ENCODE results near the gene FRMPD1.
"Not testable (repeated sequence)": the region's sequence is repeated elsewhere in the genome, so short reads cannot be mapped to it uniquely, and the experiment has no call there.

The FRMPD1 gene

DNA sequence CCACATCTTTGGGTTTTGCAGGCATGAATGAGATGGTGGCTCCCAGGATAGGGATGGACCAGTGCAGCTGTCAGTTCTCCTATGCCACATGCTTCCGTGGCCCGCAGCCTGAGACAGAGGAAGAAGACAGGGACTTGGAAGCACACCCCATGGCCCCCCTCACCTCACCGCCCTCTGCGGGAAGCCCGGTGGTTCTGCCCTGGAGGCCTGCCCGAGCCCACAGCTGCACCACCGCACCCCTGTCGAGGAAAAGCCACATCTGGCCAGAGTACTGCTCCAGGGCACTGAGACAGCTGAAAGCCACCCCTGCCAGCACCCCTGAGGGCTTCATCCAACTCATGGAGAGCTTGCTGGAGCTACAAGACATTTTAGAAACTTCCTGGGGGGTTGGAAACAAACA lies 95.2 kb downstream of the FRMPD1 start:
- no peak for DNase-seq

DNA sequence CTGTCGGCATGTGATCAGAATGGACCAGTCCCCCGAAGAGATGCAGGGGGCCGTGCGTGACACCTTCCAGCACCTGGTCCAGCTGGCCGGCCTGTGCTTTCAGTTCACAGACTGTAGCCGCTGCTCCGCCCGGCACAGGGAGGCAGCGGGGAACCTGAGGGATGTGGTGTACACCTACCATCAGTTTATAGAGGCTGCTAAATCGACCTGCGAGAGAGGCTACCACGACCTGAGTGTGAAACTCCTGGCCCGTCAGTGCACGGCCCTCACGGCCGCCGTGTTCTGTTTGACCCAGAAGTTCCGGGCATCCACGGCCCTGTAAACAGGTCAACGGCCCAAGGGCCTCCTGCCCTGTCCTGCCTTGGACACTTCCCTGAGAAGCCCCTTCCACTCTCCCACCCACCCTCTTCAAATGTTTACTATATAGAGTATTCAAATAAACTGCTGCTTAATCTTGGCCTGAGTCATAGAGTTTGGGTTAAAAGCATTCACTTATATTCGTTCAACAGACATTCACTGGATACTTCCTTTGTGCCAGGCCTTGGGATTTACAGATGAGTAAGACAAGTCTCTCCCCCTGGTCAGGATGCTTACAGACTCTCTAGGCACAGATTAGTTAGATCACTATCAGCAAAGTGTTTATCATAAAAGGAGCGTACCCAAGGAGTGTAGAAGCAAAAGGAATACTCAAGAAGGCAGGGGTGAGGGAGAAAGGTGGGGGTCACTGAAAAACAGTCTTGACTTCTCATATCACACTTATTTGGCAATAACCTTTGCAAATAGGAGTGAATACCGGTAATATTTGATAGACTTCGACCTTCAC lies 95.9 kb downstream of the FRMPD1 start:
- peak; percentile 25 for DNase-seq

DNA sequence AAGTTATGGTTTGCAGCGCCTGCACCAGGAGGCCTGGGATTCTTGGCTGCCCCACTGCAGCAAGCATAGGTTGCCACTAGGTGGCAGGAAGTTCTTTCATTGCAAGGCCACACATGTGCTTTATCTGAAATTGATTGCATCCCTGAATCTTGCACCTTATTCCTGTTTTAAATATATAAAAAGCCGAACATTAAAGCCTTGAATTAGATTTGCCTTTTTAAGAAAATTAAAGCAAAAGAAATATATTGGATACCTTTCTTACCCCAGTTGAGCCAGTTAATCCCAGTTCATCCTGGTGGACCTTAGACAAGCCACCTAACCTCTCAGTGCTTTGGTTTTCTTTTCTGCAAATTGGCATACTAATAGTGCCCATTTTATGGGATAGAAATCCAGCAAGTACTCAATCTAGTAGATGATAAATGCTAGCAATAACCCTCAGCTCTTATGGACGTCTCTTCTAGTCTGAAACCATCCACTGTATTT lies 96.6 kb downstream of the FRMPD1 start:
- peak; percentile 50 for DNase-seq

DNA sequence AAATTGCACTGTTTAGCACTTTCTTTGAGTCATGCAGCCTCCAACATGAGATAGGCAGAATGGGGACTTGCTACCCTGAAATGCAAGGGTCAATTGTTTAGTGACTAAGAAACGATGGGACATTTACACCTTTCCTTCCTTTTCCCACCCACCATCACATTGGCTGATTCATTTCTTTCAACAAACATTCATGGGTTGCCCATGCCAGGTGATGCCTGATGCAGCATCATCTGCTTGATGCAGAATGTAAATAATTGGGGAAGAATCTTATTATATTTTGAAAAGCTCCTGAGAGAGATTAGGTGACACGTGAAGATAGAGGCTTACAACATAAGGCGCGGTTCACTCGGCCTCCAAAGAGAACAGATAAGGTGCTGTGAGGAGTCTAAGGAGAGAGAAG lies 98.4 kb downstream of the FRMPD1 start:
- DNase-seq: no peak

DNA sequence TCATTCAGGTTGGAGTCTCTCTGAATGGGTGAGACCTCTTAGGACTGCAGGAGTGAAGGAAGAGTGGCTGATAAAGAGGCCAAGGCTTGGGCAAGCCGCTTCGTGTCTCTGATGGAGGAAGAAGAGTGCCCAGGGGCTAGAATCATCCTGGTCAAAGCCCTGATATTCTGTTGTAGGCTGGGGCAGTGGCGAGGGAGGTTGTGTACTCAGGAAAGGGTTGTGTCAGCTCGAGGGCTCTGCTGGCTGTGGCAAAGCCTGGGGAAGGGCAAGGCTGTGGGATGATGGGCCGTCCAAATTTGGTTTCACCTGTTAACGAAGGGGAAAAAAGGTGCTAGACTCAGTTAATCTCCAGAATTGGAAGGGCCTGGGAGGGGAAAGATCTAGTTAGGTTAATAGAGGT lies 100.4 kb downstream of the FRMPD1 start:
- DNase-seq: no peak

DNA sequence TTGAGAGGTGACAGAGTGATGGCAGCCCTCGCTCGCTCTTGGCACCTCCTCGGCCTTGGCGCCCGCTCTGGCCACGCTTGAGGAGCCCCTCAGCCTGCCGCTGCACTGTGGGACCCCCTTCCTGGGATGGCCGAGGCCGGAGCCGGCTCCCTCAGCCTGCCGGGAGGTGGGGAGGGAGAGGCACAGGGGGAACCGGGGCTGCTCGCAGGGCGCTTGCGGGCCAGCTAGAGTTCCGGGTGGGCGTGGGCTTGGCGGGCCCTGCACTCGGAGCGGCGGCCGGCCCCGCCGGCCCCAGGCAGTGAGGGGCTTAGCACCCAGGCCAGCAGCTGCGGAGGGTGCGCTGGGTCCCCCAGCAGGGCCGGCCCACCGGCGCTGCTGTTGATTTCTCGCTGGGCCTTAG lies 101.0 kb downstream of the FRMPD1 start:
- DNase-seq: not testable (repeated sequence)

DNA sequence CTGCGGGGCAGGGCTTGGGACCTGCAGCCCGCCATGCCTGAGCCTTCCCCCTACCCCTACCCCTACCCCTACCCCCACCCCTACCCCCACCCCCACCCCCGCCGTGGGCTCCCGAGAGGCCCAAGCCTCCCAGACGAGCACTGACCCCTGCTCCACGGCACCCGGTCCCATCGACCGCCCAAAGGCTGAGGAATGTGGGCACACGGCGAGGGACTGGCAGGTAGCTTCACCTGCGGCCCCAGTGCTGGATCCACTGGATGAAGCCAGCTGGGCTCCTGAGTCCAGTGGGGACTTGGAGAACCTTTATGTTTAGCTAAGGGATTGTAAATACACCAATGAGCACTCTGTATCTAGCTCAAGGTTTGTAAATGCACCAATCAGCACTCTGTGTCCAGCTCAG lies 101.4 kb downstream of the FRMPD1 start:
- DNase-seq: not testable (repeated sequence)

DNA sequence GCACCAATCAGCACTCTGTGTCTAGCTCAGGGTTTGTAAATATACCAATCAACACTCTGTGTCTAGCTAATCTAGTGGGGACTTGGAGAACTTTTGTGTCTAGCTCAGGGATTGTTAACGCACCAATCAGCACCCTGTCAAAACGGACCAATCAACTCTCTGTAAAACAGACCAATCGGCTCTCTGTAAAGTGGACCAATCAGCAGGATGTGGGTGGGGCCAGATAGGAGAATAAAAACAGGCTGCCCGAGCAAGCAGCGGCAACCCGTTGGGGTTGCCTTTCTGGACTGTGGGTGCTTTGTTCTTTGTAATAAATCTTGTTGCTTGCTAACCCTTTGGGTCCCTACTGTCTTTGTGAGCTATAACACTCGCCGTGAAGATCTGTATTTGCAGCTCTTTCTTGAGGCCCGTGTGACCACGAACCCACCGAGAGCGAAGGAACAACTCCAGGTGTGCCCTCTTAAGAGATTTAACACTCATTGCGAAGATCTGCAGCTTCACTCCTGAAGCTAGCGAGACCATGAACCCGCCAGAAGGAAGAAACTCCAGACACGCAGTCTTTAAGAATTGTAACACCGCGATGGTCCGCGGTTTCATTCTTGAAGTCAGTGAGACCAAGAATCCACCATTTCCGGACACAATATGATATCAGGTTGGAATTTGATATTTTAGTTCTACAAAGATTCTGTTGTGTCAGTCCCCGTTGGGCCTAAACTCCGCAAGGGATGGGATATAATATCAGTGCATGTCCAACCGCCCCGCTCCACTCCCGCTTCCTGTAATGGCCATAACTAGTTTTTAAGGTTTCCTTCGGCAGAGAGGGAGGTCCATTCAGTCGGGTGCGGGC lies 102.1 kb downstream of the FRMPD1 start:
- no peak for DNase-seq

DNA sequence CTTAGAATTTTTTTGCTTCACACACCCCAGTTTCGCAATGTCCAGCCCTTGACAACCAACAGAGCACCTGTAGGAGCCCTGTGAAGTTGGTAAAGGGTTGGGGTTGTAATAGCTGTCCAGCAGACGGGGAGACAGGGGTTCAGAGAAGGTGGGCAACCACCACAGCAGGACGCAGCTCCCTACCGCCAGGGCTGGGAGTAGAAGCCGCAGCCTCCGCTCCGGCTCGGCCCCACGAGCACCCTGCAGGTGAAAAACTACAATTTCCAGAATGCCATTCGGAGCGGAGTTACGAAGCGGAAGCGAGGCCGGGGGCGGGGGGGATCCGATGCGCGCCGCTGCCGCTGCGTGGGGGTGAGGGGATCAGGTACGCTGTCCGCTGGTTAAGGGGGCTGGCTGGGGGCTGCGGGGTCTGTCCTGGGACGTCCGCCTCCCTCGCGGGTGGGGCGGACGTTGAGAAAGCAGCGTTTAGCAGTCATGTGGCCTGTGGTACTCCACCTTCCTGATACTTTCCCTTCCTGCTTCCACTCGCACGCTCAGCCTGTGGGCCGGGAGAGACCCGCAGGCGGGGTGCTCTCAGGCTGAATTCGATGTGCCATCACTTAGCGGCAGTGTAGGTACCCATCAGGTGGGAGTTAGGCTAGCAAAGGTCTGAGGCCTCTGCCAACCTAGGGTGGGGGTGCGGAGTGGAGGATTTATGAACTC lies 102.9 kb downstream of the FRMPD1 start, which contains the start of gene TRMT10B:
Gene TRMT10B, plus strand, starts transcription at position 317 of the 702 bp plus-strand sequence. CDS start 8,127 bp downstream, outside the sequence.
- peak; percentile 68 for DNase-seq

DNA sequence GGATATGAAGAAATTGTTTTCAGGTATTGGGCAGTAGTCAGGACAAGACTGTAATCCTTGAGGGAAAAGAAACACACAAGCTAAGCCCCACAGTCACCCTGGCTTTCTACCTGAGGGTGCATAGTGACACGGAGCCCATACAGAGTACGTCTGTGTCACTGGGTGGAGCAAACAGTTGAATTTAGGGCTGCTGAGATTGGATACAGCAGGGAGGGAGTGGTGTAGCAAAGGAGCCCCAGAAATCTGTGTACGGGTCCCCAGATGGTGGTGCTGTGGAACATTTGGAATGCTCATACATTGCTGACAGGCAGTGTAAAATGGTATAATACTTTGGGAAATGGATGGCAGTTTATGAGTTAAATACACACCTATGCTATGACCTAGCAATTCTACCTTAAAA lies 108.0 kb downstream of the FRMPD1 start:
- no peak for DNase-seq

DNA sequence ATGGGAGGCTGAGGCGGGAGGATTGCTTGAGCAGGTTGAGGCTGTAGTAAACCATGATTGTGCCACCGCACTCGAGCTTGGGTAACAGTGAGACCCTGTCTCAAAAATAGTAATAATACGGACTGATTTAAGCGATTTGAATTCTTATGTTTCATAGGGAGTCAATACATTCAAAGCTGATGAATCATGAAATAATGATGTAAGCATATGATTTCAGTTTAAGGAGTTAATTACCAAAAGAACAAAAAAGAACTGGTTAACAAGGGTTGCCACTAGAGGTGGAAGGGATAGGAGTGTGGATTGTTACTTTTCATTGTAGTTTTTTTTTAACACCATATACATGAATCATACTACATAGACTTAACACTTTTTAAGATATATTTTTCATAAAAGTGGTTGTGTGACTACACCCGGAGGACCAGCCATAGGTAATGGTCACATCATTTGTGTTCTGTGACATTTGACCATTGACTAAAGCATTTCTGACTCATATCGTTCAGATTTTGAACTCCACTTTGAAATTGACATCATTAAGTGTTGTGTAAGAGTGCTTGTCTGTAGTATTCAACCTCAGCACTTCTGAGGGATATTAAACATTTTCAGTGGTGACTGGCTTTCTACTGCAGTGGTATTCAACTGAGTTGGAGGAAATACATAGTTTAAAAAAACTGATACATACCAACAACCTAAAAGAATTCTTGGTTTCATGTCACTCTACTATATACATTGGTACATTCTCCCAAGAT lies 109.8 kb downstream of the FRMPD1 start:
- peak; percentile 64 for DNase-seq

DNA sequence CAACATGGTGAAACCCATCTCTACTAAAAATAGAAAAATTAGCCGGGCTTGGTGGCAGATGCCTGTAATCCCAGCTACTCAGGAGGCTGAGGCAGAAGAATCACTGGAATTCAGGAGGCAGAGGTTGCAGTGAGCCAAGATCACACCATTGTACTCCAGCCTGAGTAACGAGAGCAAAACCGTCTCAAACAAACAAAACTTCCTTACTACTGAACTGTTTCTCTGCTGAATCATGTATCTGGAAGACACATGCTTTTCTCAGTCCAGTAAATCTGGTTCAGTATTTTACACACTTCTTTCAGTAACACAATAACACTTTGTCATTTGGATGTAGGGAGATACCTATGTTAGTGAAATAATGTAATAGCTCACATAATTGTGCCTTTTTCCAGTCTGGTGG lies 110.8 kb downstream of the FRMPD1 start:
- peak; percentile 53 for DNase-seq

DNA sequence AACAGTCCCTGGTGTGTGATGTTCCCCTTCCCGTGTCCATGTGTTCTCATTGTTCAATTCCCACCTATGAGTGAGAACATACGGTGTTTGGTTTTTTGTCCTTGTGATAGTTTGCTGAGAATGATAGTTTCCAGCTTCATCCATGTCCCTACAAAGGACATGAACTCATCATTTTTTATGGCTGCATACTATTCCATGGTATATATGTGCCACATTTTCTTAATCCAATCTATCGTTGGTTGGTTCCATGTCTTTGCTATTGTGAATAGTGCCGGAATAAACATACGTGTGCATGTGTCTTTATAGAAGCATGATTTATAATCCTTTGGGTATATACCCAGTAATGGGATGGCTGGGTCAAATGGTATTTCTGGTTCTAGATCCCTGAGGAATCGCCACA lies 114.5 kb downstream of the FRMPD1 start:
- not testable (repeated sequence) for DNase-seq

DNA sequence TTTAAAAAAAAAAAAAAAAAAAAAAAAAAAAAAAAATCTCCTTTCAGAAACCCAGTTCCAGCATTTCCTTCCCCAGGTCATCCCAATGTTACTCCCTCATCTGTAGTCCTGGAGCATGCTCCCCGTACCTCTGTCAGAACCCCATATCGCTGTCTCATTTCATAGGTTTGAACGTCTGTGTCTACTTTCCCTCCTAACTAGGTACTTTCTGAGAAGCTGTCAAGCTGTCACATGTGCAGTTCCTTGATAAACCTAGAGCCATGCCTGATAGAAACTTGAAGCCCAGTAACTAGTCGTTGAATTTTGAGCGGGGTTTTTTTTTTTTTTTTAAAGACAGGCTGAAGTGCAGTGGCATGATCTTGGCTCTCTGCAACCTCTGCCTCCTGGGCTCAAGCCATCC lies 118.6 kb downstream of the FRMPD1 start:
- DNase-seq: no peak

DNA sequence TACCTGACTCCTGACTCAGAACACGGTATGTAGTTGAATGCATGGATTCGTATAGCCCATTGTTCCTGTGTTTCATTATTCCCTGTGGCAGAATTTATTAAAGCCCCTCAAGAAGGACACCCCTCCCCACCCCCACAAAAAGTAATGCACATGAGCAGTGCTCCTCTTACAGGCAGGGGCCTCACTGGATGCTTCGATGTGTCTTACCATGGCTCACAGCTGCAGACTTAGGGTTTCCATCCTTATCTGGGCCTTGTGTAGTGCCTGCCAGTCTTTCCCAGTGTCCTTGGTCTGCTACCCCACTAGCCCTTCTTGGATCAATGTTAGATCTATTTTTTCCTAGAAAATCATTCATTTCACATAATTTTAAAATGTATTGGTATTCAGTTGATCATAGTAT lies 119.2 kb downstream of the FRMPD1 start:
- no peak for DNase-seq

DNA sequence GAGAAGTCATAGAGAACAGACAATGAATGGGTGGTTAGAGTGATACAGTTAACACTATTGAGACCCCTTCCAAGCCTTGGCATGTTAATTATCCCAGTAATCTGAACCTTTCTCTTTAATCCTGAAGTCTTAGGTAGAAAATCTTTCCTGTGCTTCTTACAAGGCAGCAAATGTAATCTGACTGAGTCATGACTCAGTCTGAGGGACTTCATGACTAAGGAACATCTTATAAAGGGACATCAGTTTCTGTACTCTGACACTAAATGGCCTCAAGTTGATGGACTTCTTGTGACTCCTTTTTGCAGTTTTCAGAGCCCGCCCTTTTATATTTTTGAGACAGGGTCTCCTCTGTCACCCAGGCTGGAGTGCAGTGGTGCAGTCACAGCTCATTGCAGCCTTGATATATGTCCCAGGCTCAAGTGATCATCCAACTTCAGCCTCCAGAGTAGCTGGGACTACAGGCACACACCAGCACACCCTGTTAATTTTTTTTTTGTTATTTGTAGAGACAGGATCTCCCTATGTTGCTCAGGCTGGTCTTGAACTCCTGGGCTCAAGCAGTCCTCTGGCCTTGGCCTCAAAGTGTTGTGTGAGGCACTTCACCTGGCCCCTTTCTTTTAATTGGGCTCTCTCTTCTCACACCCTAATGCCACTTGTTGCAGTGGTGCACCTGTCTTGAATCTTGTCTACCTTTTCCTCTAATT lies 124.6 kb downstream of the FRMPD1 start:
- DNase-seq: no peak

DNA sequence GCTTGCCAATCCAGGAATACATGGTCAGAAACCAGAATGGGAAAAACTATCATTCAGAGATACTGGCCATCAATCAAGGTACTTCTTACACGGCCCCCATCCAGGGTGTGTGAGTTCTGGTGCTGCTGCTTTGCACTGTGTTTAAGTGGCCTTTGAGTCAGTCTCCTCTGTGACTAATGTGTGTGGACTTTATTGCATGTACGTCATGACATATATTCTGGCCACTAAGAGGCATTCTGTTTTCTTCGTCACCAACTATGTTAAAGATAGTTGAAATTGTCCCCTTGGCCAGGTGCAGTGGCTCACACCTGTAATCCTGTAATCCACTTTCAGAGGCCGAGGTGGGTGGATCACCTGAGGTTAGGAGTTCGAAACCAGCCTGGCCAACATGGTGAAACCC lies 125.6 kb downstream of the FRMPD1 start:
- peak; percentile 16 for DNase-seq

DNA sequence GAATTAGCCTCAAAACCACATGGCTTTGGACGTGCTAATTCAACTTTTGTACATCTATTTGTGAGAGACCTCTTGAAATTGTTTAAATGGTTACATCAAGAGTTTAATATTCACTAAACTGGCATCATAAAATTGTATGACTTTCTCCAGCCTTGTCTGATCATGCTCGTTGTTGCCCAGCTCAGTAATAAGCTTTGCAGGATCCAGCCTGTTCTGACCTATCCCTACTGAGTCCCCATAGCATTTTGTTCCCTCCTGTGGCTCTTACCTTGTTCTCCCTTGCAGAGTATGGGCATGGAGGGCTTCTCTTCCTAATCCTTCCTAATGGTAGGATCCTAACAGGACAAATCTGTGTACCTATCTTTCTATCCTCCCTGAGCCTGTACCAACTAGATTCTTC lies 127.8 kb downstream of the FRMPD1 start:
- DNase-seq: no peak

DNA sequence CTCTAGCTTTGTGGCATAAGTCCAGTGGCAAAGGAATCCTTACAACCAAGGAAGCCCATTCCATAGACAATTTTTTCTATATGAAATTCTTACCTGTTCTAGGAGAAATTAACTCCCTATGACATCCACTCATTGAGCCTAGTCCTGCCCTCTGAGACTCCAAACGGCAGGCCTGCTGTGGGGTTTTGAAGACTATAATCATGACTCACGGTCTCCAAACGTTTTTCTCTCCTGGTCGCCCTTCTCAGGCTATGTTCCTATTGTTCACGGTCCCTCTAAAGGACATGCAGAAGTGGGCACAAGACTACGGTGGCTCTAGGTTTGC lies 133.5 kb downstream of the FRMPD1 start:
- DNase-seq: no peak

DNA sequence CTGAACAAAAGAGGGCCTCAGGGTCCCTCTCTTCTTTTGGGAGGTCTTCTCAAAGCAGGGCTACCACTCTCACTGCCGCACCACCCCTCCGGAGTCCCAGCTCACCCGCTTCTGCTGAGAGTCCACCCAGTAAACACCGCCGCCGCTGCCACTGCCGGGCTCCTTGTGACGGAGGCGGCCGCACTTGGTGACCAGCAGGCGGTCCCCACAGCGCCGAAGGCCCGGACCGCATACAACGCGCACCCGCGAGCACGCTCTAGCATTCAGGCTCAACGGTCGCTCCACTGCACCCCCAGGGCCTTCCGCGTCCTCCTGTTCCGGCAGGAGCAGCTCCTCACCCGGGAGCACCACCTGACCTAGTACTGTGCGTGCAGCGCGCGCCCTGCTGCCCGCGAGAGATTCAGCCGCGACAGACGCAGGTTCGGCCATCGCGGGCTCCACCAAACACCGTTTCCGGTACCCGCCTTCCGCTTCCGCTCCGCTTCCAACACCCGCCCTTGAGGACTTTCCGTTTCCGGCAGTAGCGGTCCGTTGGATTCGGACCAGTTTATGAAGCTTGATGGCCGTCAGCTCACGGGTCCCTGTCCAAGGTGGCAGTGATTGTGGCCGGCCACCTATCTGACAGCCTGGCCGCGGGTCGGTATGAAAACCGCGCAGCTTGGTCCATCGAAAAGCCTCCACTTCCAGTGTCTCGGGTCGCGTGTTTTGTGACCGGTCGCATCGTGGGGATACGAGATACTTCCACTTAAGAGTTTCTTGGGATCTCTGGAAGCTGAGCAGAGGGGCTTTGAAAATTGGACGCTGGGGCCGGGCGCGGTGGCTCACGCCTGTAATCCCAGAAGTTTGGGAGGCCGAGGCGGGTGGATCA lies 134.1 kb downstream of the FRMPD1 start, which contains the start of gene EXOSC3:
Gene EXOSC3, minus strand, starts transcription at position 449 of the 868 bp plus-strand sequence. Its CDS starts 20 bp downstream, at position 429.
- DNase-seq: peak; percentile 87

DNA sequence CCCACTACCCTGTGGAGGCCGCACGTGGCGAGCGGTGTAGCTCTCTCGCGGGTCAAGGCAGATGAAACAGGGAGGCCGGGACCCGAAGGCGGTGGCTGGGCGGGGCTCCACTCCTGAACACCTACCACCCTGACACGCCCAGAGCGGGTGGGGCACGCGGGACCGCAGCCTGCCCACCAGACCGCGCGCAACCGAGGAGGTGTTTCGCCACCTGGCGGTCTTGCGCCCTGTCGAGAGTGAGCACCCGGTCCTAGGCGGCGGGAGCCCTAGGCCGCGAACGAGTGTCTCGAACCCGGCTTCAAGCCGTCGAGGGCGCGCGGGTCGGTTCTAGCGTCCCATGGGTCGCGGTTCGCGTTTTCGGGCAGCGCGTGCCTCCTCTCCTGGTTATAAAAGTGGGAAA lies 136.3 kb downstream of the FRMPD1 start:
- no peak for DNase-seq

All from fibroblast of skin of right quadriceps (primary cell).